IPS-20b (cell line): ENCODE measurements around the gene DPP10.
A peak's percentile ranks its signal among the peaks of the same experiment; 100 is the strongest.

Experiments used
- H3K27ac ChIP-seq: one replicate; pipeline ENCODE4 v1.5.1; 2013; ENCODE audit warnings: low read length
- H3K27me3 ChIP-seq: 2 replicates; pipeline ENCODE4 v1.6.1; 2013; ENCODE audit warnings: mild to moderate bottlenecking, low read length, inconsistent platforms; ENCODE audit not compliant: insufficient read depth
- H3K36me3 ChIP-seq: 2 replicates; pipeline ENCODE4 v1.6.1; 2013; ENCODE audit warnings: low read depth, mild to moderate bottlenecking, inconsistent platforms, low read length, moderate library complexity; ENCODE audit not compliant: insufficient read depth
- H3K4me1 ChIP-seq: 2 replicates; pipeline ENCODE4 v1.6.1; 2013; ENCODE audit warnings: mild to moderate bottlenecking, control low read depth, inconsistent platforms, low read length, moderate library complexity; ENCODE audit not compliant: insufficient read depth
- H3K4me3 ChIP-seq: 2 replicates; pipeline ENCODE4 v1.5.1; 2013; ENCODE audit warnings: mild to moderate bottlenecking, low read length, inconsistent platforms
- H3K9ac ChIP-seq: 2 replicates; pipeline ENCODE4 v1.6.1; 2013; ENCODE audit warnings: low read depth, mild to moderate bottlenecking, inconsistent platforms, low read length, moderate library complexity
- H3K9me3 ChIP-seq: 2 replicates; pipeline ENCODE4 v1.6.1; 2013; ENCODE audit warnings: mild to moderate bottlenecking, low read depth, low read length, inconsistent platforms; ENCODE audit not compliant: insufficient read depth

DPP10 gene

DNA sequence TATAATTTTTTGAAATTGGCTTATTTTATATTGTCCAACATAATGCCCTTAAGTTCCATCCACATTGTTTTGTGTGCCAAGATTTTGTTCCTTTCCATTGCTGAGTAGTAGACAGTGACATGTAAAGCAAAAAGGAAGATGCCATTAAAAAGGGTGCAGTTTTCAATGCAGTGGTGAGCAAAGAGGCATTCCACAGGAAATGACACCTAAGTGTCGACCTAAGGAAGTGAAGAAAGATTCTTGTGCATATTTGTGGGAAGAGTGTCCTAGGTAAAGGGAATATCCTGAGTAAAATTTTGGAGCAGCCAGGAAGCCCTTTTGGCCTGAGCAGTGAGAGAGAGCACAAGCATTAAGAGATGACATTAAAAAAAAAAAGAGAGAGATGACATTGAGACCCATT, 1099.9 kb downstream of the DPP10 start:
- Histone ChIP-seq H3K36me3 (no peaks in the 10 kb centered on the region), H3K27ac (no peak overlapping the region), H3K9me3 (no peaks in the 10 kb centered on the region), H3K9ac (no peak overlapping the region), H3K4me3 (no peak overlapping the region), H3K4me1 (peaks cover 23% of the 10 kb centered on the region; the same call in 1 of the 2 replicates), H3K27me3 (no peaks in the 10 kb centered on the region)

DNA sequence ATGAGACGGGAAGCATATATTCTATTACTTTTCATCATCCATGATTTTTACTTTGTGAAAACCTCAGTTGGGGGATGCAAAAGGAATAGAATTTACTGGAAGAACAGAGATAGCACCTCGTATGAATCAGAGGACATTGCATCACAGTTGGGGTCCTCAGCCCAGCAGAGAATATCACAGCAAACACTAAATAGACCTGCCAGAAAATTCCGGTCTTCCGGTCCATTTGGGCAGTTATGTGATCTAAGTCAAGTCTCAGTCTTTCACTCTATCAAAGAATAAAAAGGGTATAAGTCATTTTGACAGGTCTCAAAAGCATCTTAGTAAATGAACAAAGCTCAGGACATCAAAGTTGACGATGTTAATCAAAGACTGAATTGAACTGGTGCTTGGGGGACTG, 1100.6 kb downstream of the DPP10 start:
- H3K27ac ChIP-seq = no peak overlapping the region
- peaks cover 23% of the 10 kb centered on the region; the same call in 1 of the 2 replicates for H3K4me1 ChIP-seq
- no peak overlapping the region for H3K4me3 ChIP-seq
- H3K36me3 ChIP-seq = no peaks in the 10 kb centered on the region
- no peaks in the 10 kb centered on the region for H3K27me3 ChIP-seq
- no peaks in the 10 kb centered on the region for H3K9me3 ChIP-seq
- no peak overlapping the region for H3K9ac ChIP-seq

DNA sequence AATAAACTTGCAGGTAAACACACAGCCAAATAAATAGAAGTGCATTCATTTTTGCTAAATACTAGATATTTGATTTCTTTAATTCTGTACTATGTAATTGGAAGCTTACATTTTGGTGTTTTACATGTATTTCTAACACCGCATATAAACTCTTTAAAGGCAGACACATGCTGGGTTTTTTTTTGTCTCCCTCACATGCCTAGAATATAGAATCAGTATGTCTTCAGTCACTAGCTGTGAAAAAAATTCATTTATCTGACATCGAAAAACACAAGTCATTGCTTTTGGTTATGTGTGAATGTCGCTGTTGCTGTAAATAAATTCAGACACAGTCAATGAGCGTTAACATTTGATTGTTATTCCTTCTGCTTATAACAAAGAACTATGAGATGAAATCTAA, 1101.0 kb downstream of the DPP10 start:
- Histone ChIP-seq H3K27me3 (no peaks in the 10 kb centered on the region), H3K4me3 (no peak overlapping the region), H3K36me3 (no peaks in the 10 kb centered on the region), H3K9me3 (no peaks in the 10 kb centered on the region), H3K27ac (no peak overlapping the region), H3K4me1 (peaks cover 23% of the 10 kb centered on the region; the same call in 1 of the 2 replicates), H3K9ac (0 out of 2 replicates have a peak overlapping the region, but pooled peaks have one; percentile 13)

DNA sequence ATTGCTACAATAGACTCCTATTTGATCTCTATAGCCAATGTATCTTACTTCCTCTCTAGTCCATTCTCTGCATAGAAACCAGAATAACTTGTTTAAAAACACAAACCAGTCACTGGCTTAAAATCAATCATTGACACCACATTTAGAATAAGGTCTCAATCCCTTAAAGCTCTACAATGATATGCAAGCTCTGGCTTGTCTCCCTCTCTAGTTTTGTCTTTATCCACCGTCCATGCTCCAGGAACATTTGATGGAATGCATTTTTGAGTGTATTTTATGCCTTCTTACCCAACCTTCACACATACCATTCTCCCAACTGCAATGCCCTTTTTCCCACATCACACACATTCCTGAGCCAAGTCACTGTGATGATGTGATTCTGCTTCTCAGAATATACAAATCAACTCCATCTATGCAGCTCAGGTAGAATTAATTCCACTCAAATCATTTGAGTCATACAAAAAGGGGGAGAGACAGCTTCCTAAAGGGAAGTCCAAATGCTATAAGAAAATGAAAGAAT, 1107.2 kb downstream of the DPP10 start:
- Histone ChIP-seq H3K9me3 (no peaks in the 10 kb centered on the region), H3K27ac (no peak overlapping the region), H3K36me3 (no peaks in the 10 kb centered on the region), H3K4me3 (no peak overlapping the region), H3K27me3 (no peaks in the 10 kb centered on the region), H3K4me1 (no peaks in the 10 kb centered on the region), H3K9ac (no peak overlapping the region)

DNA sequence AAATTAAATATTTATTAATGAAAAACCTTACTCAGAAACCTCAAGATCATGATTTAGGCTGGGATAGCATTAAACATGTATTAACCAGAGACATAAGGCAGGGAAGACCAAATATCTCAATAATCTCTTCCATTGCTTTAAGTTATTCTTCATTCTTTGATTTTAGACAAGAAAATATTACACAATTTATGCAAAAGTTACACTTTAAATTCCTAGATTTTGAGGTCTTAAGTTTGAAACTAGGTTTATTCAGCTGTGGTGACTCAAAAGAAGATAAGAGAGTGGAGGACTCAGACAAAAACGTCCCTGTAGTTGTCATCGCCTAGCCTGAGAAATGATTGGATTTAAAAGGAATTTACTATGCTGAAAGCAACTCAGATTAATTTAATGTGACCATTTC, 1110.3 kb downstream of the DPP10 start:
- no peak overlapping the region for H3K27ac ChIP-seq
- H3K9me3 ChIP-seq = no peaks in the 10 kb centered on the region
- no peaks in the 10 kb centered on the region for H3K4me1 ChIP-seq

DNA sequence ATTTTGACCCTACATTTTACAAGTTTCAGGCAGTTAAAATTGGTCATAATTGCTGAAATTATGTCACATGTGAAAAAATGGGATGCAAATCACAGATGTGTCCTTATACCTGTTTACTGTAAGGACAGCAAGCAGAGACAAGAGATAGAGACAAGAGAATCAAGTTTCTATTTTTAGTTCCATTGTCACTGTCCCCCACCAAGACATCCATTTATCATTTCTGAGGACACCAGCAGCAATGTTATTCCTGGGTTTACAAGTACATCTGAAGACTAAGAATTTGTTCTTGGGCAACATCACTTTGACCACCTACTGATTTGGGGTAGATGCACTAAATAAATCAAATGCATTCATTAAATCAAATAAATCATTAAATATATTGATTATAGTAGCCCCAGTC, 1111.7 kb downstream of the DPP10 start:
- peaks cover 10% of the 10 kb centered on the region; the same call in 1 of the 2 replicates for H3K4me1 ChIP-seq
- H3K4me3 ChIP-seq = no peak overlapping the region
- no peak overlapping the region for H3K9ac ChIP-seq
- H3K27me3 ChIP-seq = no peaks in the 10 kb centered on the region
- no peaks in the 10 kb centered on the region for H3K36me3 ChIP-seq
- no peak overlapping the region for H3K27ac ChIP-seq
- no peaks in the 10 kb centered on the region for H3K9me3 ChIP-seq

More for the DNA sequence above, 1110.3 kb downstream of the DPP10 start:
- Histone ChIP-seq H3K27me3 (no peaks in the 10 kb centered on the region), H3K36me3 (no peaks in the 10 kb centered on the region), H3K4me3 (no peak overlapping the region), H3K9ac (no peak overlapping the region)

DNA sequence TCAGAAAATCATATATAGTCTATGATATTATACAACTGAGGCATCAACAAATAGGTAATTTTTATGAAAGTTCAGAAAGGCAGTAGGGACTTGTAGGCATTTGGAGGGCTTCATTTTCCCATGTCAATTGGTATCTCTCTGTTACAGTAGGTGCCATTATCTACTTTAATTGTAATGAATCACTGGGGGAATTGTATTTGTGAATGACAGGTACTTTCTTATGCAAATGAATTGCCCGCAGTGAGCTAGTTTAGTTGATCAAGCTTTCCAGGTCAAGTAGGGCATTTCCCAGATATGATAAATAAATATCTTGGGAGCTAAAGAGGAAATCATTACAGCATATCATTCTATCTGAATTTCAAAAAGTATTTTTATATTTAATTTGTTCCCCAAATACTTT, 1116.3 kb downstream of the DPP10 start:
- H3K27me3 ChIP-seq = no peaks in the 10 kb centered on the region

DNA sequence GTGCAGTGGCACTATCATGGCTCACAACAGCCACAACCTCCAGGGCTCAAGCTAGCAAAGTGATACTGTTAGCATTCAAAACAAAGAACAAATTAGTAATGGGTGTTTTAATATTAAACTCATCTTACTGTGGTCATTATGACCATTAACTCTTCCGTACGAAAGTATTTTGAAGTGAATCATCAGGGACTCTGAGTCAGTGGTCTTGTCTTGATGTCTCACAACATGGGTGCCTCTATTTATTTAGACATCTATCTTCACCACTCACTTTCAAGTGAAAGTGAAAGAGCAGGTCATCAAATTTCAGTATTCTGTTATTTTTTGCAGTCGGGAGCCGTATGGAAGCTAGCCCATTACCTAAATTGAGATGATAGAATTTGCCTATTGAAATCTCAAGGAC, 1118.2 kb downstream of the DPP10 start:
- no peaks in the 10 kb centered on the region for H3K27me3 ChIP-seq
- H3K27ac ChIP-seq = no peak overlapping the region
- no peak overlapping the region for H3K4me3 ChIP-seq
- no peaks in the 10 kb centered on the region for H3K36me3 ChIP-seq
- H3K9me3 ChIP-seq = no peaks in the 10 kb centered on the region
- peaks cover 10% of the 10 kb centered on the region; the same call in 1 of the 2 replicates for H3K4me1 ChIP-seq
- no peak overlapping the region for H3K9ac ChIP-seq

More for the DNA sequence above, 1116.3 kb downstream of the DPP10 start:
- Histone ChIP-seq H3K36me3 (no peaks in the 10 kb centered on the region), H3K27ac (no peak overlapping the region), H3K9me3 (no peaks in the 10 kb centered on the region), H3K9ac (no peak overlapping the region), H3K4me3 (peak overlapping the region; percentile 16; the same call in 1 of the 2 replicates), H3K4me1 (peaks cover 10% of the 10 kb centered on the region; the same call in 1 of the 2 replicates)

DNA sequence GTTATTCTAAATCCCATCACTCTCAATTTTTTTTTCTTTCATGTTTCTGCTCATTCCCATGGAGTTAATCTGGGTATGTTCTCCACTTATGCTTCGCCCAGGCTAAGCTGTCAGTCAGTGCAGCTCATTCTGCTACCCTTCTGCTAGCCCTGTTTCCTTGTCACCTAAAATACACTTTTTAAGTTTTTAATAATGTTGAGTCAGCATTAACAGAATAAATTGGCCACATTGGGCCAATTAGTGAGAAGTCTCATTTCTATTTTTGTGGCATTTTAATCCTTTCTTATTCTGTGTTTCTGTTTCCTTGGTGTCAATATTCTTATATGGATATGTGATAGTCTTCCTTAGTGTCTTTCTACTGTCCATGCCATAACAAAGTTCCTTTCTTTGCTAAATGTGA, 1126.2 kb downstream of the DPP10 start:
- no peak overlapping the region for H3K9ac ChIP-seq
- H3K36me3 ChIP-seq = no peaks in the 10 kb centered on the region
- no peaks in the 10 kb centered on the region for H3K4me1 ChIP-seq
- H3K27ac ChIP-seq = no peak overlapping the region
- no peaks in the 10 kb centered on the region for H3K9me3 ChIP-seq
- H3K27me3 ChIP-seq = no peaks in the 10 kb centered on the region
- no peak overlapping the region for H3K4me3 ChIP-seq

DNA sequence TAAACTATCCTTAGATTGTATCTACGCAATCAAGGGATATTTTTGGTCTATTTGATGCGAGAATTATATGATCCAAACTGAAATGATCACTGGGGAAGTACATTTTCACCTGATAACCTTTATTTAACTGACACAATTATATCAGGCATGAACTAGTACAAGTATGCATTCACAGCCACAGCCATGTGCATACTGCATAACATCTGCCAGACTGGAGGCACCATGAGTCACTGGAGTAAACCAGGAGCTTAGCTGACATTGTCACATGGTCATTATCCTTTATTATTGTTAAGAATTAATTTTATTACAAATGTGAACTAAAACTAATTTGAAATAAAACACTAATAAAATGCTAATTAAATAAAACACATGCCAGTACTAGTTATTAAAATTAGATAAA, 1127.1 kb downstream of the DPP10 start:
- H3K9ac ChIP-seq = no peak overlapping the region

DNA sequence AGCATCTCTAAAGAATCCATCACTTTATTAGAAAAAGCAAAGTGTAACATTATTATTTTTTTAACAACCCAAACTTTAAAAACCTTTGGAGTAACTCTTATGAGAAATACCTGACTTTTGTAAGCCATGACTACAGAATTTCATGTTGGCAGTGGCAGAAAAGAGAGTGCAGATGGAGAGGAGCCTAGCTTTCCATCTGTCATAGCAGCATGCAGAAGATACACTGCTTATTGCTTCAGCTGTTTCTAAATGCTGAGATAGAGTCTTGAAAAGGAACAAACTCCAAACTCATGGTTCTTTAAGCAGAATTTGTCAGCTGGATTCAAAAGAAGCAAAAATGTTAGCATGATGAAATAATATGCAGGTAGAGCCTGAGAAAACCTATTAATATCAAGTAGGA, 1130.3 kb downstream of the DPP10 start:
- Histone ChIP-seq H3K36me3 (no peaks in the 10 kb centered on the region), H3K9ac (no peak overlapping the region), H3K4me1 (no peaks in the 10 kb centered on the region), H3K27ac (no peak overlapping the region), H3K4me3 (no peak overlapping the region), H3K9me3 (no peaks in the 10 kb centered on the region), H3K27me3 (no peaks in the 10 kb centered on the region)

More for the DNA sequence above, 1127.1 kb downstream of the DPP10 start:
- no peaks in the 10 kb centered on the region for H3K27me3 ChIP-seq
- H3K4me3 ChIP-seq = no peak overlapping the region
- no peaks in the 10 kb centered on the region for H3K4me1 ChIP-seq
- no peaks in the 10 kb centered on the region for H3K9me3 ChIP-seq
- H3K27ac ChIP-seq = no peak overlapping the region
- no peaks in the 10 kb centered on the region for H3K36me3 ChIP-seq

DNA sequence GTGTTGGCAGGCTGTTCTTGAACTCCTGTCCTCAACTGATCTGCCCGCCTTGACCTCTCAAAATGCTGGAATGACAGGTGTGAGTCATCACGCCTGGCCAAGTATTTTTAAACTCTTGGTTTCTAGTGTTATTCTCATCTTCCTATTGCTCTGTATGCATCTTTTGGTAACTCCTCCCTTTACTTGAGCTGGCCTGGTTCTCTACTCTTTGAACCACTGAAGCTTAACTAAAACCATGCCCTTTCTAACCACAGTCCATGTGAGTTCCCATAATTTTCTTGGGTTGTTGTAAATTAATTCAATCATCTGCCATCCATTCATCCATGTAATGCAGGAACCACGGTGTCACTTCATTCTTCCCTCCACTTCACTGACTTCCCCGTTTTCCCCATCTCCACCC, 1131.3 kb downstream of the DPP10 start:
- H3K4me3 ChIP-seq = no peak overlapping the region

More for the DNA sequence above, 1131.3 kb downstream of the DPP10 start:
- no peaks in the 10 kb centered on the region for H3K9me3 ChIP-seq
- H3K4me1 ChIP-seq = no peaks in the 10 kb centered on the region
- H3K36me3 ChIP-seq = no peaks in the 10 kb centered on the region
- H3K27ac ChIP-seq = no peak overlapping the region
- no peak overlapping the region for H3K9ac ChIP-seq
- H3K27me3 ChIP-seq = no peaks in the 10 kb centered on the region
